HT-29 (cell line): ENCODE data around the gene MAPK4. TPM values are rescaled to one million over a fixed set of nuclear protein-coding genes. Genes with fewer than 3 reads are reported as not detected.
"Not testable (repeated sequence)": the region's sequence is repeated elsewhere in the genome, so short reads cannot be mapped to it uniquely, and the experiment has no call there.

ENCODE experiments used
- DNase-seq: peaks from one replicate; pipeline ENCODE4 v3.0.0-alpha.2; 2015; ENCODE audit warnings: low spot score
- total RNA-seq: library from RNA; depleted of rRNA; stranded (reverse); fragments of >200 nt; shearing (Covaris generic); gene quantifications from 2 replicates; pipeline ENCODE4 v1.2.3, GENCODE V29; 2014; rRNA removed

MAPK4 gene
- total RNA-seq, 1 experiment from 2014 or later: not detected

- DNase-seq: no peak
Measured at GRCh38 chr18:50749945-50750344, 190.1 kb downstream of the MAPK4 start.

- DNase-seq: no peak
Measured at GRCh38 chr18:50750546-50750945, 190.7 kb downstream of the MAPK4 start.

GRCh38 chr18:50751490-50751889, 191.6 kb downstream of the MAPK4 start:
- no peak for DNase-seq

- DNase-seq: no peak
Measured at GRCh38 chr18:50751947-50752346, 192.1 kb downstream of the MAPK4 start.

GRCh38 chr18:50753311-50753710, 193.4 kb downstream of the MAPK4 start:
- no peak for DNase-seq

GRCh38 chr18:50754297-50754696, 194.4 kb downstream of the MAPK4 start:
- DNase-seq: no peak

GRCh38 chr18:50757358-50757757, 197.5 kb downstream of the MAPK4 start:
- no peak for DNase-seq

GRCh38 chr18:50769463-50769862, 209.6 kb downstream of the MAPK4 start:
- no peak for DNase-seq

- DNase-seq: no peak
Measured at GRCh38 chr18:50775207-50775606, 215.3 kb downstream of the MAPK4 start.

- DNase-seq: no peak
Measured at GRCh38 chr18:50775726-50776125, 215.8 kb downstream of the MAPK4 start.

GRCh38 chr18:50776383-50776782, 216.5 kb downstream of the MAPK4 start:
- DNase-seq: no peak

- not testable (repeated sequence) for DNase-seq
Measured at GRCh38 chr18:50779021-50779420, 219.1 kb downstream of the MAPK4 start.

Other genes with a start within 250 kb of the MAPK4 start
- 7.7 and 9.4 TPM in 2 replicates for gene SKA1, start 185.0 kb upstream of the MAPK4 start, total RNA-seq